H1 (cell line): ENCODE results near the gene TMSB4Y.

Experiments
- CTCF ChIP-seq, 3 experiments: IDR thresholded peaks; 1 replicate in 2 of 3; 2 replicates in 1 of 3; pipeline versions ENCODE4 v1.5.1 to v1.6.1; 2011; ENCODE audit warnings: low read length in 3 of 3, mild to moderate bottlenecking in 3 of 3, inconsistent platforms in 2 of 3, low read depth in 1 of 3, moderate library complexity in 1 of 3; ENCODE audit not compliant: insufficient read depth in 1 of 3; ENCODE audit errors: control extremely low read depth in 1 of 3
- EGR1 ChIP-seq: IDR thresholded peaks from 2 replicates; pipeline ENCODE4 v1.6.1; 2011; ENCODE audit warnings: low read depth, low read length, borderline replicate concordance
- EP300 ChIP-seq, 2 experiments: IDR thresholded peaks; 1 replicate in 1 of 2; 2 replicates in 1 of 2; pipeline ENCODE4 v1.6.1; 2011 to 2012; ENCODE audit warnings: low read depth in 2 of 2, low read length in 2 of 2, mild to moderate bottlenecking in 2 of 2, borderline replicate concordance in 1 of 2, inconsistent platforms in 1 of 2, moderate library complexity in 1 of 2
- EZH2 ChIP-seq: fragments of 200-600 bp; sonication (generic); IDR thresholded peaks from 2 replicates; pipeline ENCODE4 v1.7.1; 2012; ENCODE audit warnings: low read depth, mild to moderate bottlenecking, moderate library complexity, low read length, inconsistent platforms; ENCODE audit not compliant: severe bottlenecking
- POLR2A ChIP-seq, 2 experiments: IDR thresholded peaks; 1 replicate in 1 of 2; 2 replicates in 1 of 2; pipeline ENCODE4 v1.6.1; 2011; ENCODE audit warnings: low read depth in 2 of 2, low read length in 2 of 2, mild to moderate bottlenecking in 2 of 2; ENCODE audit errors: control extremely low read depth in 1 of 2
- RAD21 ChIP-seq, 2 experiments: IDR thresholded peaks in 1 of 2; conservative IDR thresholded peaks in 1 of 2; 2 replicates each; pipeline ENCODE4 v1.6.1; 2011; ENCODE audit warnings: low read depth in 2 of 2, low read length in 2 of 2, improper control_type of control experiment in 1 of 2, inconsistent platforms in 1 of 2, mild to moderate bottlenecking in 1 of 2, moderate library complexity in 1 of 2
- SAP30 ChIP-seq: fragments of 300-600 bp; sonication (generic); IDR thresholded peaks from 2 replicates; pipeline ENCODE4 v1.7.1; 2012; ENCODE audit warnings: low read length, moderate library complexity, mild to moderate bottlenecking, inconsistent platforms; ENCODE audit not compliant: insufficient read depth, insufficient replicate concordance
- SIN3A ChIP-seq, 2 experiments: IDR thresholded peaks in 1 of 2; conservative IDR thresholded peaks in 1 of 2; 2 replicates each; pipeline ENCODE4 v1.6.1; 2011 to 2012; ENCODE audit warnings: low read length in 2 of 2, improper control_type of control experiment in 1 of 2, low read depth in 1 of 2, mild to moderate bottlenecking in 1 of 2
- SP1 ChIP-seq: IDR thresholded peaks from 2 replicates; pipeline ENCODE4 v1.6.1; 2011; ENCODE audit warnings: low read depth, low read length
- SRF ChIP-seq: IDR thresholded peaks from 2 replicates; pipeline ENCODE4 v1.6.1; 2011; ENCODE audit warnings: mild to moderate bottlenecking, low read depth, low read length, moderate library complexity
- TAF7 ChIP-seq: optimal IDR thresholded peaks from 2 replicates; pipeline ENCODE3; 2011; ENCODE audit warnings: low read depth, mild to moderate bottlenecking, inconsistent platforms, low read length, moderate library complexity, borderline replicate concordance
- USF2 ChIP-seq: IDR thresholded peaks from 2 replicates; pipeline ENCODE4 v1.6.1; 2011; ENCODE audit warnings: low read length, improper control_type of control experiment

GRCh38 chrY:13708038-13708437 is 4.3 kb downstream of the TMSB4Y start:
- TF ChIP-seq TAF7 = no peak
- TF ChIP-seq CTCF (IDR thresholded peaks at IDR 0.05; ENCODE audit: control extremely low read depth in 1 of 3, insufficient read depth in 1 of 3, low read depth in 1 of 3, low read length in 3 of 3) = no peak
- TF ChIP-seq POLR2A (IDR thresholded peaks at IDR 0.05; ENCODE audit: control extremely low read depth in 1 of 2, low read depth in 2 of 2, low read length in 2 of 2) = no peak
- TF ChIP-seq SIN3A (conservative IDR thresholded peaks at IDR 0.05 in 1 of 2, IDR thresholded peaks at IDR 0.05 in 1 of 2; ENCODE audit: low read depth in 1 of 2, low read length in 2 of 2) = no peak
- no peak for TF ChIP-seq SRF
- TF ChIP-seq RAD21 (IDR thresholded peaks at IDR 0.05 in 1 of 2, conservative IDR thresholded peaks at IDR 0.05 in 1 of 2; ENCODE audit: low read depth in 2 of 2, low read length in 2 of 2) = no peak
- TF ChIP-seq EZH2 = no peak
- no peak for TF ChIP-seq EGR1
- TF ChIP-seq SP1 = no peak
- no peak for TF ChIP-seq EP300 (IDR thresholded peaks at IDR 0.05; ENCODE audit: borderline replicate concordance in 1 of 2, low read depth in 2 of 2, low read length in 2 of 2)
- TF ChIP-seq USF2 = no peak
- no peak for TF ChIP-seq SAP30
